Measurements from ENCODE around the gene MYO9A.
"Not testable (repeated sequence)": the region's sequence is repeated elsewhere in the genome, so short reads cannot be mapped to it uniquely, and the experiment has no call there.

DNA sequence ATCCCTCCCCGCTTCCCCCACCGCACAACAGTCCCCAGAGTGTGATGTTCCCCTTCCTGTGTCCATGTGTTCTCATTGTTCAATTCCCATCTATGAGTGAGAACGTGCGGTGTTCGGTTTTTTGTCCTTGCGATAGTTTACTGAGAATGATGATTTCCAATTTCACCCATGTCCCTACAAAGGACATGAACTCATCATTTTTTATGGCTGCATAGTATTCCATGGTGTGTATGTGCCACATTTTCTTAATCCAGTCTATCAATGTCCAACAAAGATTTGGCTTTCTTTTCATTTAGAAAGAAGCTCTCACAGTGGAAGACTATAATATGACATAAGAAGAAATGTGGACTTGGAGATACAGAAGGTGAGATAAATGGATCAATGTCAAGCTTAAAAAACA is 119.2 kb downstream of the MYO9A start:
- not testable (repeated sequence) for TF ChIP-seq POLR2AphosphoS5 (IDR thresholded peaks at IDR 0.05; ENCODE audit: low read depth, low read length); TAF1 (IDR thresholded peaks at IDR 0.05; ENCODE audit: borderline replicate concordance, low read depth, low read length); POLR2A (IDR thresholded peaks at IDR 0.05; ENCODE audit: low read depth, low read length)

Data from GM12892 (cell line).